Measurements from ENCODE around the gene RNF32.
"Not testable (repeated sequence)": the region's sequence is repeated elsewhere in the genome, so short reads cannot be mapped to it uniquely, and the experiment has no call there.

Gene RNF32

DNA sequence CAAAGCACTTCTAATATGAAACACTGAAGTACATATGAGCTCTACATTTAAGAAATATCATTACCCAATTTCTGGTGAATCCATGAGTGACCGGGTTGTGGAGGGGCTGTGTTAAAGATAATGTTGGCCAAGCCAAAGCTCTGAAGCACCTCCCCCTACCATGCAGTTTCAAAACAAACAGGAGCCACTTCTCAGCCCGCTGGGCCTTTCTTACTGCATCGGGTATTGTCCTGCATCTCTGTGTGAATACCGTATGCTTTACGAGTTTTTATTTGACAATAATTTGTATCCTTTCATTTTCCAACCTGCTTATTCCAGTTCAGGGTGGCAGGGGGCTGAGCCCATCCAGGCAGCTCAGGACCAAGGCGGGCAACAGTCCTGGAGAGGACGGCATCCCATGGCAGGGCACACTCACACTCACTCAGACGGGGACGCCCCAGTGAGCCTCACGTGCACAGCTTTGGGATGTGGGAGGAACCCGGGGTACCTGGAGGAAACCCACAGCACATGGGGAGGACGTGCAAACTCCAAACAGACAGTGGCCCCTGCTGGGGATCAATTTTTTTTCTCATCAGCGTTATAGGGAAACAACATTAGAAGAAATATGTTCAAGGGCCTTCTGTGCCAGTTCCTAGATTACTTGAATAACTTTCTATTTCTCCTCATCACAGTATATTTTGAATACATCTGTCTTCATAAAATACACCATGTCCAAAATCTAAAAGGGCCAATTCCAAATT is 1.9 kb downstream of the RNF32 start:
- no peak for DNase-seq

DNA sequence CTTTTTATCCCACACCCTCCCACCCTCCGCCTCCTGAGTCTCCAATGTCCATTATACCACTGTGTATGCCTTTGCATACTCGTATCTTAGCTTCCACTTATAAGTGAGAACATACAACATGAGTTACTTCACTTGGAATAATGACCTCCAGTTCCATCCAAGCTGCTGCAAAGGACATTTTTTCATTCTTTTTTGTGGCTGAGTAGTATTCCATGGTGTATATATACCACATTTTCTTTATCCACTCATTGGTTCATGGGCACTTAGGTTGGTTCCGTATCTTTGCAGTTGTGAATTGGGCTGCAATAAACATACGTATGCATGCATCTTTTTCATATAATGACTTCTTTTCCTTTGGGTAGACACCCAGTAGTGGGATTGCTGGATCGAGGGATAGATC is 6.8 kb downstream of the RNF32 start:
- DNase-seq: not testable (repeated sequence)

DNA sequence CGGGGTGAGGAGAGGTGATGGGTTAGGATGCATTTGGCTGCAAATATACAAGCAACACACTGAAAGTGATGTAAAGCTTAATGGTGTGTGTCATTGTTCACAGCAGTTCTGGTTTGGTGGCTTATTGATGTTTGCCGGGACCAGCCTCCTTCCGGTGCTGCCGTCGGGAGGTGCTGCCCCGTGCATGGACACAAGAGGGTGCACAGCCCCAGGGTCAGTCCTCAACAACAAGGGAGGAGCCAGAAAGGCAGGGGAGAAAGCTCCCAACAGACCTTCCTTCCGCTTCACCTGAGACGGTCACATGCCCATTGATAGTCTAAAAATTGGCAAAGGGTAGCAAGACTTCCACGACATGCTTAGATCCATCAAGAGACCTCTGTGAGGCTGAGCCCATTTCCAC is 9.5 kb downstream of the RNF32 start:
- no peak for DNase-seq

DNA sequence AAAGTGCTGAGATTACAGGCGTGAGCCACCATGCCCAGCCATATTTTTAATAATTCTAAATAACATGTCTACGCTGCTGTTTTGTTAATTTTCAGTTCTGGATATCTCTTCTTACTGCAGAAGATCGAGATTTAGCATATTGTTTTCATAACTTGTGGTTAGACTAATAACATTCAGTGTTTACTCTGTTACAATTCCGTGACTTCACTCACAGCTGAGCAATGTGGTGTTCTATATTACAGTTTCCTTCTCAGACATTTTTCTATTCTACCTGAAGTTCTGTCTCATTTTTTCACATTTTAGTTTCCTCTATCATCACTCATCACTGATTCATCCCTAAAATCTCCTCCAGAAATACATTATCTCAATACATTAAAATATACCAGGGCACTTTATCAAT is 10.9 kb downstream of the RNF32 start:
- DNase-seq: no peak

- DNase-seq: no peak
Observed at GRCh38 chr7:156652886-156653568, 12.5 kb downstream of the RNF32 start.

GRCh38 chr7:156654511-156655234 is 14.1 kb downstream of the RNF32 start:
- no peak for DNase-seq

- no peak for DNase-seq
Observed at GRCh38 chr7:156655251-156655650, 14.7 kb downstream of the RNF32 start.

DNA sequence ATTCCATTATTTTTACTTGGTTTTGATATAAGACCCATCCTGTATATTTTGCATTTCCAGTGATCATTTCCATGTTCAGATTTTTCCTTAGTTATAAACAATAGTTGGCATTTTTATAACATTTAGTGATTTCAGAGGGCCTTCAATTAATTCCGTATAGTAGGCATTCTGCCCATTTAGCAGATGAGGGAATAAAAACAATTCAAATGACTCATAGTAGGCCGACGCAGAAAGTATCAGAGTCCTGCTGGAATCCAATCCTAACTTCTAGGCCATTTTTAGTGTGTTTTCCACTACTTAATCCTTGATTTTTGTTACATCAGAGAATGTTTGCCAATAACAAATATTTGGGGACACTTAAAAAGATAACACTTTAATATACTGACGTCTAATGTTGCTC is 15.4 kb downstream of the RNF32 start:
- DNase-seq: no peak

GRCh38 chr7:156656598-156656997 is 16.0 kb downstream of the RNF32 start:
- no peak for DNase-seq

DNA sequence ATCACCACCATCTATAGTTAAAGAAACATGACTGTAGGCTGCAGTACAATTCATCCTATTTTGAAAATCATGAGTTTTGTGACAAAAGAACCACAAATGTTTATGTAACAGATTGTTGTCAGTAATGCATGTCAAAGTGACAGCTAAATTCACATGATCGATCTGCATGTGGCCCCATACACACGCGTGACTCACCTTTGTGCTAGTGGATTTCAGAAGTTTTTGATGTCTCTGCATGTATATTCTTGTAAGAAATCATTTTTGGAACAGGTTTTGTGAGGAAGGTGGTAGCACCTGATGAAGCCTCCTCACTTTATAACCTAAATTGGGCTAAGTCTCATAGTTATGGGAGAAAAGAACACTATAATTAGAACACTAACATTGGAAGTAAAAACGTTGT is 17.1 kb downstream of the RNF32 start:
- no peak for DNase-seq

- no peak for DNase-seq
Observed at GRCh38 chr7:156659203-156659602, 18.6 kb downstream of the RNF32 start.

DNA sequence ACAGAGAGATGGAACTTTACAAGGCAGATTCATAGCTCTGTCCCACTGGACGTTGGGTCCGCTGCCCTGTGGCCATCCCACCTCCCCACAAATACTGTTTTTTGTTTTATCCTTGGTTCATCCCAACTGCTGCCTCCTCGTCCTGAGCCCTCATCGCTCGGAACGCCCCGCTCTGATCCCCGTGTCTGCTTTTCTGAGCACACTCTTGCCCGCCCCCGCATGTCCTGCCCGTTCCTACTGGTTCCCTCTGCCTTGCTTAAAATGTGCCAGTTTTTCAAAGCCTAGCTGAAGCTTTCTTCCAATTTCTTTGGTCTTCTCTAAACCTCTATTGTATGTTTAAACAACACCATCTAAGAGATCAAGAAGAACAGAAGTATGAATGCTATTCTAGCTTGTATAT is 19.4 kb downstream of the RNF32 start:
- no peak for DNase-seq

DNA sequence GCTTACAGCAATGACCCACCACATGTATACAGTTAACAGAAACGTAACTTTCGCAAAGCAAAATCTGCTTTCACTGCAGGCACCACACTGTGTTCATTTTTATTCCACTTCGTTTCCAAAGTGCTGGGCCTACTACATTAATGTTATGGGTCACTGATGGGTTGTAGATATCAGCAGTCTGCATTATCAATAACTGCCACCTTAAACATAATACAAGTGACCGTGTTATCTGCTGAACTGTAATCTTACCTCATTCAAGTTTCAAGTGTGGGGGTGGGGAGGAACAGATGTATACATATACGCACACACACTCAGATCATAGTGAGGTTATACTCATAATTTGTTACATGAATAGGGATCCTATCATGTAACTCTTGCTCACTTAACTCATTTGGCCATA is 21.1 kb downstream of the RNF32 start:
- DNase-seq: no peak

DNA sequence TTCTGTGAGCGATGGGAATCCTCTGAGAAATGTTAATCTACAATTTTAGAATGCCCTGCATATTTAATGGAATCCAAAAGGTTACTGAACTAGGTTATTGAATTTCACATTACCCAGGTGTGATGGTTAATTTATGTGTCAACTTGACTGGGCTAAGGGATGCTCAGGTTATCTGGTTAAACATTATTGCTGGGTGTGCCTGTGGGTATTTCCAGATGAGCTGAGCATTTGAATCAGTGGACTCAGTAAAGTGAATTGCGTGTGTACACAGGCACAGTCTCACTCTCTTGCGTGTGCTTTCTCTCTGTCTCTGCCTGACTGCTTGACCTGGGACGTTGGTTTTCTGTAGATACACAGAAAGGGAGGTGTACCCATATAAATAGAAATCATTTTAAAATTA is 21.7 kb downstream of the RNF32 start:
- no peak for DNase-seq

DNA sequence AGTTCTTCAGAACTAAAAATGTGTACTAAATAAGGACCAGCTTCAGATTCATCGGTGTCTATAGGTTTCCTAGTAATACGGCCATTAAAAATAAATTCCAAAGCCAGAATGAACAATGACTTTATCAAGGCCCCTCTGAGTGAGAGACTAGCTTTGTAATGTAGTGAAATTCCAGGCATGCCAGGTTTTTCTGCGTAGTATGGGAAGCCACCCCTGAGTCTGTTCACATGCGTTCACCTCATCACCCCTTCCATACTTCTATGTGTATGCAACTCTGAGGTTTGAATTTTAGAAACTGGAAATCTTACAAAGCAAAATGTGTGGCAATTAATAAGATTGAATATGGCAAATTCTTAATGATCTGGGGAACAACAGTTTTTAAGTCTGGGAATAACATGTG is 24.5 kb downstream of the RNF32 start:
- no peak for DNase-seq

DNA sequence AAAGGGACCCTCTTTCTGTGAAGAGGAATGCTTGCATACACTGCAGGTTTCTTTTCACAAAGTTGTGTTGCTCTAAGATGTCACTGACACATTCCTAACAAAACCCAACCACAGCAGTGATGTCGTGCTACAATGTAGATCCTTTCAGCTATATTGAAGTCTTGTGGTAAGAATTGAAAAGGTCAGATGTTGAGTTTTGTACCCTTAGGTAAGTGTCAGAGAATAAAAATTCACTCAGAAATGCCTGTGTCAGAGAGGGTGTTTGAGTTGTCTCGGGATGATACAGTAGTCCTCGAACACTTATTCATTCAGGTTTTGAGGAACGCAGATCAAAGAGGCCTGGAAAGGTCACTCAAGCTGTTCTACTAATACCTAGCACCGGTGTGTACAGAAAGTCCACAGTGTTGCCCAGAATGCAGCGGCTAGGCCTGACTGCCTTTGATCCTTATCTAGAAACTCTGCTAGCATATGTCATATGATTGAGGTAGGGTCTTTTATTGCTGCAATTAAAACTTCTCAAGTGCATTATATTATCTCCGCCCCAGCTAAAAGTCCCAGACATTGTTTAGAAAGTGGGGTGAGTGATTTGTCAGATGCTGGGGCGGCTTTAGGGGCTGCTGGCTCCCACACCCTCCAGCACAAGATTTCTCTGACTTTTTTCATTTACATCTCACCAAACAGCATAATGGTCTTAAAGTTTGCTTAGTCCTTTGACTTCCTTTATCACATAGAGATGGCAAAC is 26.0 kb downstream of the RNF32 start:
- no peak for DNase-seq

GRCh38 chr7:156667110-156667426 is 26.5 kb downstream of the RNF32 start:
- DNase-seq: no peak

DNA sequence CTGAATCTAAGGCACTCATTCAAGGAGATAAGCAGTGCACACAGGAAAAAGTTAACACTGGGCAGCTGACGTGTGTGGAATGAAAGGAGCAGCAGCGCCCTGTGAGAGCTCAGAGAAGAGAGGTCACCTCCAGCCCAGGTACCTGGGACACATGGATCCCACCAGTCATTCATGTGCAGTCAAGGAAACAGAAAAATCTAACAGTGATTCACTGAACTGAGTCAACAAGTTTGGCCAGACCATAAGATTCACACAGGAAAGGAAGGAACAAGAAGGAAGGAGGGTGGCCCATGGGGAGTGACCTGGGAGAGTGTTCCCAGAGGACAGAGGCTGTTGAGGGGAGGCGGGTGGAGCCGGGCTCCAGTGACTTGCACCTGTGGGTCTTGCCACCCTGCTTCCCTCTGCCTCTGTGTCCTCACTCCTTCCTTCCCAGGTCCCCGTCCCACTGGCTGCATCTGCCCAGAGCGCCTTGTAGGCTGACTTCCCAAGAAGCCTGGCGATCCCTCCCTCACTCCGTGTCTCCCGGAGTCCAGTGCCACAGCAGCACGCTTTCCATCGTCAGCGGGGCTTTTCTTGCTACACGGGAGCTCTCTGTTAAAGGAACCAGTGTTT is 27.7 kb downstream of the RNF32 start:
- no peak for DNase-seq

- DNase-seq: no peak
Observed at GRCh38 chr7:156669035-156669828, 28.7 kb downstream of the RNF32 start.

DNA sequence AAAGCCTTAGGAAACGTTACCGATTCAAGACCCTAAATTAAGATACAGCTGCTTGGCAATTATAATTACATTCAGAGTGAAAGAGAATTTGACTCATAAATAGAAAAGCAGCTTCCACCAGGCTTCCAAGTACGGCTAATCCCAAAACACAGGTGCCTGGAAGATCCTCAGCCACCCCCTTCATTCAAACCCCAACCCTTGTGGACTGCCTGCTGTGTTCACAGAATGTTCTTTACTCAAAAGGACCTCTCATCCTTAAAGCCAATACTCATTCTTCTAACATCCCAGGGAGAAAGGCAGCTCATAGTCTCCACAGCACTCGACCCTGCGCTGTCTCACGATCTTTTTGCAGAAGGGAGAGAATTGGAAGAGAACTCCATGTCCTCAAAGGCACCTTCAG is 32.9 kb downstream of the RNF32 start:
- DNase-seq: no peak

DNA sequence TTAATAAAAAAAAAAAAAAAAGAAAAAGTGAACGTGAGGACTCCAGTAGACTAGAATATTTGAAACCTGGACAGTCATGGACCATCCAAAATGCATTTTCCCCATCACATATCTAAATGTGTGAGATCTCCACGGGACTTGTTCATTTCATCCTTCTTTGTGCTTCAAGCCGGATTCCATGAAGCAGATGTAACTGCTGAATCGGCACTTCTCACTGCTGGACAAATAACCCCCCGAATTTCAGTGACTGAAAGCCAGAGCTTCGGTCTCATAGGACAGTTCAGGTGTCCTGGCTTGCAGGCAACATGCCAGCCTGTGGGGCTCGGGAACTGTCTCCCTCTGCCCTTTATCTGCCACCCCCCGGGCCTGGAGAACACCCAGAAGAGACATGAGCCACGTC is 33.3 kb downstream of the RNF32 start:
- DNase-seq: no peak

- DNase-seq: no peak
Observed at GRCh38 chr7:156675721-156676120, 35.1 kb downstream of the RNF32 start.
